SU-DHL-6 (cell line): Measurements from ENCODE around the gene CITED2.

Experiments used
- EZH2phosphoT487 ChIP-seq: fragments of 200-600 bp; sonication (generic), shearing (Covaris generic); conservative IDR thresholded peaks from 2 replicates; pipeline ENCODE4 v1.6.1; 2018; ENCODE audit warnings: mild to moderate bottlenecking, antibody characterized with exemption, low read length, moderate library complexity, mixed read lengths
- TF ChIP-seq, protein P1 (sequence below): fragments of 200-600 bp; sonication (generic); IDR thresholded peaks from one replicate; pipeline ENCODE4 v1.5.1; 2017; ENCODE audit warnings: antibody characterized with exemption, mild to moderate bottlenecking, low read length, moderate library complexity; ENCODE audit not compliant: insufficient read depth, poor library complexity, severe bottlenecking

DNA sequence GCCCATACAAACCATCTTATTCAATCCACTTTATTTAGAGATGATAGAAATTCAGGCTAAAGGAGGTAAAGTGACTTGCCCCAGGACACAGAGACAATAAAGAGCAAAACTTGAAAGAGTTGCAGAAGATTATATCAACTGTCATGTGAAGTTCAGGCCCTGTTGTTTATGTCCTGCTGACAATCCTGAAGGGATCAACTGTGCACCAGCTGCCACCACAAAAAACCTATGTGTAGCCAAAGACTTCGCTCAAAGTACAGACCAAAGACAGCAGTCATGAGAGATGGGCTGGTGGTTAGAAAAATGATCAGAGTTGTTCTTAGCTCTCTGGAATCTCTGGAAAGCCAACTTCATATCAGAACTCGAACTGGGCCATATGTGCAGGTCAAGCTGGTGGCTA is 16.0 kb upstream of the CITED2 start:
- TF ChIP-seq, protein P1, sequence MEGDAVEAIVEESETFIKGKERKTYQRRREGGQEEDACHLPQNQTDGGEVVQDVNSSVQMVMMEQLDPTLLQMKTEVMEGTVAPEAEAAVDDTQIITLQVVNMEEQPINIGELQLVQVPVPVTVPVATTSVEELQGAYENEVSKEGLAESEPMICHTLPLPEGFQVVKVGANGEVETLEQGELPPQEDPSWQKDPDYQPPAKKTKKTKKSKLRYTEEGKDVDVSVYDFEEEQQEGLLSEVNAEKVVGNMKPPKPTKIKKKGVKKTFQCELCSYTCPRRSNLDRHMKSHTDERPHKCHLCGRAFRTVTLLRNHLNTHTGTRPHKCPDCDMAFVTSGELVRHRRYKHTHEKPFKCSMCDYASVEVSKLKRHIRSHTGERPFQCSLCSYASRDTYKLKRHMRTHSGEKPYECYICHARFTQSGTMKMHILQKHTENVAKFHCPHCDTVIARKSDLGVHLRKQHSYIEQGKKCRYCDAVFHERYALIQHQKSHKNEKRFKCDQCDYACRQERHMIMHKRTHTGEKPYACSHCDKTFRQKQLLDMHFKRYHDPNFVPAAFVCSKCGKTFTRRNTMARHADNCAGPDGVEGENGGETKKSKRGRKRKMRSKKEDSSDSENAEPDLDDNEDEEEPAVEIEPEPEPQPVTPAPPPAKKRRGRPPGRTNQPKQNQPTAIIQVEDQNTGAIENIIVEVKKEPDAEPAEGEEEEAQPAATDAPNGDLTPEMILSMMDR = no peak
- TF ChIP-seq EZH2phosphoT487 = no peak
